HG03064 (cell line): ENCODE data around the gene H3-3A.

Source experiments
- ATAC-seq: cut with Tn5 transposase; IDR thresholded peaks from one replicate; pipeline ENCODE4 v1.9.1; 2021; ENCODE audit warnings: low read depth; ENCODE audit not compliant: unreplicated experiment

Gene H3-3A

GRCh38 chr1:226110249-226111097 lies 48.0 kb downstream of the H3-3A start:
- ATAC-seq, result peak; percentile 80

- no peak for ATAC-seq
Measured at GRCh38 chr1:226111098-226111882, 48.8 kb downstream of the H3-3A start.

GRCh38 chr1:226111883-226112261 lies 49.4 kb downstream of the H3-3A start:
- ATAC-seq, result no peak

- ATAC-seq, result no peak
Measured at GRCh38 chr1:226112626-226113025, 50.1 kb downstream of the H3-3A start.

- no peak for ATAC-seq
Measured at GRCh38 chr1:226116673-226117072, 54.2 kb downstream of the H3-3A start.

GRCh38 chr1:226117330-226117729 lies 54.8 kb downstream of the H3-3A start:
- no peak for ATAC-seq

- no peak for ATAC-seq
Measured at GRCh38 chr1:226118357-226118756, 55.8 kb downstream of the H3-3A start.

- ATAC-seq, result no peak
Measured at GRCh38 chr1:226119169-226119568, 56.7 kb downstream of the H3-3A start.

GRCh38 chr1:226120398-226120797 lies 57.9 kb downstream of the H3-3A start:
- no peak for ATAC-seq

GRCh38 chr1:226121049-226121586 lies 58.6 kb downstream of the H3-3A start:
- no peak for ATAC-seq
